Measurements from ENCODE around the gene PTCD2. TPM values are rescaled to one million over a fixed set of nuclear protein-coding genes. Genes with fewer than 3 reads are reported as not detected.

PTCD2 gene
- total RNA-seq, 4 donors from 2014 or later = 6.7 to 13.2 (median 9.5) TPM

- peaks cover 9 to 10% of the 10 kb centered on the region in 2 donors for H3K4me1 ChIP-seq
- TF ChIP-seq POLR2A (IDR thresholded peaks at IDR 0.05) = no peak
- TF ChIP-seq CTCF (IDR thresholded peaks at IDR 0.05 in 4 of 5, conservative IDR thresholded peaks at IDR 0.05 in 1 of 5) = no peak
- H3K9me3 ChIP-seq = no peaks in the 10 kb centered on the region
- peaks cover 0 to 13% of the 10 kb centered on the region in 2 donors for H3K36me3 ChIP-seq
- ATAC-seq (no peak), DNase-seq (no peak)
- intact Hi-C loops (cut with DNase I; ENCODE audit: low total_unique reads) = loop anchor here (5.0 kb wide), 1 partner anchor 452 kb away; the partner anchor contains the start of gene TNPO1
- no peak overlapping the region for H3K27ac ChIP-seq
- H3K4me3 ChIP-seq = no peak overlapping the region
- no peaks in the 10 kb centered on the region for H3K27me3 ChIP-seq
- in situ Hi-C loops (cut with MboI; ENCODE audit: low sequenced_read_pairs in 4 of 4) = loop anchor here (5.0 to 25.0 kb wide), 3 partner anchors 157 to 472 kb away; partner anchors contain the start of gene TNPO1 (in 2 of the 4)
These were observed 44.8 kb downstream of the PTCD2 start for GRCh38 chr5:72364951-72365350.

GRCh38 chr5:72366324-72366976, 46.3 kb downstream of the PTCD2 start:
- Histone ChIP-seq H3K27me3 (no peaks in the 10 kb centered on the region), H3K4me3 (no peak overlapping the region), H3K9me3 (no peaks in the 10 kb centered on the region), H3K36me3 (peaks cover 0 to 5% of the 10 kb centered on the region in 2 donors), H3K4me1 (peaks cover 9 to 10% of the 10 kb centered on the region in 2 donors), H3K27ac (peak overlapping the region in 2 of 4 donors; percentile 3 to 22)
- DNase-seq = peak; percentile 54 to 59
- peak; percentile 76 to 87 (median 82) for TF ChIP-seq CTCF (IDR thresholded peaks at IDR 0.05 in 4 of 5, conservative IDR thresholded peaks at IDR 0.05 in 1 of 5)
- no peak for TF ChIP-seq POLR2A (IDR thresholded peaks at IDR 0.05)
- intact Hi-C loops (cut with DNase I; ENCODE audit: low total_unique reads) (loop anchor here (1.0 to 5.0 kb wide), 2 partner anchors 158 to 451 kb away; partner anchors contain the start of gene TNPO1), in situ Hi-C loops (cut with MboI; ENCODE audit: low sequenced_read_pairs in 4 of 4) (loop anchor here (5.0 to 25.0 kb wide), 3 partner anchors 156 to 471 kb away; partner anchors contain the start of gene TNPO1 (in 2 of the 4))
- ATAC-seq = peak; percentile 83 to 88

GRCh38 chr5:72368271-72368670, 48.1 kb downstream of the PTCD2 start:
- Histone ChIP-seq H3K4me1 (peaks cover 9 to 10% of the 10 kb centered on the region in 2 donors), H3K9me3 (no peaks in the 10 kb centered on the region), H3K27ac (no peak overlapping the region), H3K27me3 (no peaks in the 10 kb centered on the region), H3K4me3 (no peak overlapping the region), H3K36me3 (no peaks in the 10 kb centered on the region)
- DNase-seq (no peak), ATAC-seq (no peak)
- in situ Hi-C loops (cut with MboI; ENCODE audit: low sequenced_read_pairs in 4 of 4) = loop anchor here (5.0 to 25.0 kb wide), 3 partner anchors 154 to 469 kb away; partner anchors contain the start of gene TNPO1 (in 2 of the 4)
- intact Hi-C loops (cut with DNase I; ENCODE audit: low total_unique reads) = loop anchor here (5.0 kb wide), 1 partner anchor 449 kb away; the partner anchor contains the start of gene TNPO1
- TF ChIP-seq POLR2A (IDR thresholded peaks at IDR 0.05) (no peak), CTCF (IDR thresholded peaks at IDR 0.05 in 4 of 5, conservative IDR thresholded peaks at IDR 0.05 in 1 of 5) (no peak)

- no peak for TF ChIP-seq CTCF (IDR thresholded peaks at IDR 0.05 in 4 of 5, conservative IDR thresholded peaks at IDR 0.05 in 1 of 5)
- in situ Hi-C loops (cut with MboI; ENCODE audit: low sequenced_read_pairs in 4 of 4) = loop anchor here (5.0 to 25.0 kb wide), 3 partner anchors 153 to 468 kb away; partner anchors contain the start of gene TNPO1 (in 2 of the 4)
- Histone ChIP-seq H3K27me3 (no peaks in the 10 kb centered on the region), H3K36me3 (no peaks in the 10 kb centered on the region), H3K4me1 (peaks cover 9 to 10% of the 10 kb centered on the region in 2 donors), H3K9me3 (no peaks in the 10 kb centered on the region), H3K4me3 (no peak overlapping the region), H3K27ac (no peak overlapping the region)
- no peak for DNase-seq
- no peak for ATAC-seq
- intact Hi-C loops (cut with DNase I; ENCODE audit: low total_unique reads) = loop anchor here (5.0 kb wide), 1 partner anchor 448 kb away; the partner anchor contains the start of gene TNPO1
These were observed 49.1 kb downstream of the PTCD2 start for GRCh38 chr5:72369301-72369700.
